Measurements from ENCODE around the gene NTHL1. TPM values are rescaled to one million over a fixed set of nuclear protein-coding genes. Genes with fewer than 3 reads are reported as not detected.

Gene NTHL1
- total and polyA plus RNA-seq, 2 of the 4 experiments (the other 2 are of a cell fraction), result 22.8 to 28.0 TPM

GRCh38 chr16:2008631-2009163, 38.9 kb downstream of the NTHL1 start (continued):
- TF ChIP-seq MAFK (IDR thresholded peaks at IDR 0.05; ENCODE audit: low read depth, low read length), result 0 out of 2 replicates have a peak, but pooled peaks have one; percentile 2

- H2BK20ac ChIP-seq (ENCODE audit: low read depth, low read length), result no peak overlapping the region
- H3K56ac ChIP-seq (ENCODE audit: extremely low read depth, insufficient read depth, low read length), result no peak overlapping the region; the same call in 1 of the 2 replicates
- H3K9ac ChIP-seq (ENCODE audit: low read depth, low read length), result peak overlapping the region; percentile 13; the same call in 1 of the 2 replicates
- H3K14ac ChIP-seq (replicated peaks; ENCODE audit: low read depth, low read length), result peak overlapping the region; percentile 83; the same call in 1 of the 2 replicates
- no peak overlapping the region for H2BK120ac ChIP-seq (ENCODE audit: low read depth, low read length)
- H4K5ac ChIP-seq (ENCODE audit: low read depth, low read length), result no peak overlapping the region
- no peak overlapping the region for H2AK5ac ChIP-seq (ENCODE audit: low read depth, low read length)
- H3K18ac ChIP-seq (ENCODE audit: low read depth, low read length), result no peak overlapping the region
- BruUV-seq (replicated peaks), result no TSS peak
- intact Hi-C loops (cut with micrococcal nuclease) (no loop called here), dilution Hi-C loops (cut with HindIII; ENCODE audit: low sequenced_read_pairs, unreplicated experiment) (no loop called here), in situ Hi-C loops (cut with MboI; ENCODE audit: low sequenced_read_pairs) (no loop called here)
- CTCF ChIA-PET, result interaction anchor here (1.4 kb wide), 1 partner anchor 133 kb away, joined by 4 read pairs; no protein-coding TSS in a partner anchor
- H3K9me3 ChIP-seq (ENCODE audit: control insufficient read depth, insufficient read depth, low read length), result no peaks in the 10 kb centered on the region
- peak overlapping the region; percentile 75; the same call in 1 of the 2 replicates for H3K4me3 ChIP-seq (ENCODE audit: insufficient read depth, low read depth, low read length)
- POLR2A ChIA-PET (ENCODE audit: unreplicated experiment), result no interaction called here
- H3K36me3 ChIP-seq (ENCODE audit: control insufficient read depth, insufficient read depth, low read length), result peaks cover 12% of the 10 kb centered on the region
- no peaks in the 10 kb centered on the region for H3K27me3 ChIP-seq (ENCODE audit: control insufficient read depth, insufficient read depth, low read length)
- no peak overlapping the region for H2BK15ac ChIP-seq (ENCODE audit: low read depth, low read length)
- no peak overlapping the region for H2AFZ ChIP-seq (replicated peaks; ENCODE audit: low read length, poor library complexity)
- H2BK5ac ChIP-seq (ENCODE audit: low read depth, low read length, poor library complexity, severe bottlenecking), result no peak overlapping the region
- WGBS, 2 experiments (ENCODE audit: extremely low coverage in 2 of 2, insufficient read length in 1 of 2), result 81% methylated on average over 10 of the region's 15 CpGs; no CpG with 5 or more reads in 1 of the 2 experiments
- peaks cover 15 to 71% of the 10 kb centered on the region in 2 experiments; a peak in 3 of 4 replicates for H3K79me1 ChIP-seq (ENCODE audit: low read depth in 1 of 2, low read length in 2 of 2)
- H3K23ac ChIP-seq (ENCODE audit: low read depth, low read length), result peak overlapping the region; percentile 95
- H3K4me1 ChIP-seq (ENCODE audit: control insufficient read depth, insufficient read depth, low read length), result peaks cover 28% of the 10 kb centered on the region
- peak overlapping the region; percentile 91 for H2AK9ac ChIP-seq (replicated peaks; ENCODE audit: low read depth, low read length, poor library complexity)
- H3K4ac ChIP-seq (ENCODE audit: low read depth, low read length), result peak overlapping the region; percentile 4; the same call in 1 of the 2 replicates
- H4K20me1 ChIP-seq (ENCODE audit: insufficient read depth, low read length), result peaks cover 61% of the 10 kb centered on the region
- H3K27ac ChIP-seq (ENCODE audit: insufficient read depth, low read length), result peak overlapping the region; percentile 19
- H4K8ac ChIP-seq (ENCODE audit: low read depth in 2 of 2, low read length in 2 of 2), result no peak overlapping the region
- H3K9me1 ChIP-seq (ENCODE audit: insufficient read depth, low read length), result peaks cover 8% of the 10 kb centered on the region; the same call in 1 of the 2 replicates
- peak overlapping the region; percentile 97 for H3K4me2 ChIP-seq (ENCODE audit: low read depth, low read length)
- TF ChIP-seq BHLHE40 (IDR thresholded peaks at IDR 0.05; ENCODE audit: low read depth, low read length) (peak; percentile 57; the same call in 1 of the 2 replicates), CEBPB (IDR thresholded peaks at IDR 0.05; ENCODE audit: low read depth, low read length) (peak; percentile 22; the same call in 1 of the 2 replicates), MXI1 (IDR thresholded peaks at IDR 0.05; ENCODE audit: borderline replicate concordance, low read depth, low read length) (no peak)
- ATAC-seq (ENCODE audit: low read depth) (no peak), DNase-seq (peak; percentile 34)
- no peak overlapping the region for H4K91ac ChIP-seq (ENCODE audit: insufficient read depth, low read depth, low read length)
Observed at GRCh38 chr16:2008009-2008526, 39.6 kb downstream of the NTHL1 start.
